Progenitor cell of endocrine pancreas (in vitro differentiated cells): ENCODE results near the gene MTCH1. TPM values are rescaled to one million over a fixed set of nuclear protein-coding genes. Genes with fewer than 3 reads are reported as not detected.

Experiments
- DNase-seq: peaks from one replicate; pipeline ENCODE4 v3.0.0; 2021; ENCODE audit warnings: low spot score; ENCODE audit not compliant: unreplicated experiment
- H3K27ac Mint-ChIP-seq: 2 replicates; pipeline ENCODE4 v1.8.0; 2021; ENCODE audit warnings: mild to moderate bottlenecking, moderate library complexity, mixed read lengths
- H3K27me3 Mint-ChIP-seq: 2 replicates; pipeline ENCODE4 v1.8.0; 2021; ENCODE audit warnings: mixed read lengths
- H3K36me3 Mint-ChIP-seq: 2 replicates; pipeline ENCODE4 v1.8.0; 2022; ENCODE audit warnings: mixed read lengths; ENCODE audit not compliant: insufficient read depth
- H3K4me1 Mint-ChIP-seq: 2 replicates; pipeline ENCODE4 v1.8.0; 2021; ENCODE audit warnings: low read depth, mixed read lengths
- H3K4me3 Mint-ChIP-seq: 2 replicates; pipeline ENCODE4 v1.8.0; 2021; ENCODE audit warnings: low read depth, mild to moderate bottlenecking, moderate library complexity, mixed read lengths
- H3K9me3 Mint-ChIP-seq: 2 replicates; pipeline ENCODE4 v1.8.0; 2021; ENCODE audit warnings: low read depth, mixed read lengths
- total RNA-seq: library from RNA; stranded (reverse); gene quantifications from 2 replicates; pipeline ENCODE4 v1.2.1, GENCODE V29; 2021
- TF ChIP-seq, protein P1 (sequence below): fragments of 200-600 bp; sonication (generic); IDR thresholded peaks from one replicate; pipeline ENCODE4 v1.5.0; 2021; ENCODE audit warnings: antibody characterized with exemption, mild to moderate bottlenecking; ENCODE audit not compliant: unreplicated experiment

The MTCH1 gene
- total RNA-seq, 1 donor from 2014 or later, result 145 TPM

GRCh38 chr6:36964349-36964748 is 21.6 kb downstream of the MTCH1 start:
- Mint-ChIP-seq H3K27ac (no peak overlapping the region), H3K27me3 (no peaks in the 10 kb centered on the region), H3K9me3 (no peaks in the 10 kb centered on the region), H3K4me1 (peaks cover 3% of the 10 kb centered on the region), H3K4me3 (no peak overlapping the region), H3K36me3 (peaks cover 11% of the 10 kb centered on the region)
- TF ChIP-seq, protein P1, sequence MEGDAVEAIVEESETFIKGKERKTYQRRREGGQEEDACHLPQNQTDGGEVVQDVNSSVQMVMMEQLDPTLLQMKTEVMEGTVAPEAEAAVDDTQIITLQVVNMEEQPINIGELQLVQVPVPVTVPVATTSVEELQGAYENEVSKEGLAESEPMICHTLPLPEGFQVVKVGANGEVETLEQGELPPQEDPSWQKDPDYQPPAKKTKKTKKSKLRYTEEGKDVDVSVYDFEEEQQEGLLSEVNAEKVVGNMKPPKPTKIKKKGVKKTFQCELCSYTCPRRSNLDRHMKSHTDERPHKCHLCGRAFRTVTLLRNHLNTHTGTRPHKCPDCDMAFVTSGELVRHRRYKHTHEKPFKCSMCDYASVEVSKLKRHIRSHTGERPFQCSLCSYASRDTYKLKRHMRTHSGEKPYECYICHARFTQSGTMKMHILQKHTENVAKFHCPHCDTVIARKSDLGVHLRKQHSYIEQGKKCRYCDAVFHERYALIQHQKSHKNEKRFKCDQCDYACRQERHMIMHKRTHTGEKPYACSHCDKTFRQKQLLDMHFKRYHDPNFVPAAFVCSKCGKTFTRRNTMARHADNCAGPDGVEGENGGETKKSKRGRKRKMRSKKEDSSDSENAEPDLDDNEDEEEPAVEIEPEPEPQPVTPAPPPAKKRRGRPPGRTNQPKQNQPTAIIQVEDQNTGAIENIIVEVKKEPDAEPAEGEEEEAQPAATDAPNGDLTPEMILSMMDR, result no peak
- no peak for DNase-seq

GRCh38 chr6:36963451-36964290 is 22.3 kb downstream of the MTCH1 start:
- Mint-ChIP-seq H3K9me3 (no peaks in the 10 kb centered on the region), H3K27ac (no peak overlapping the region), H3K4me1 (peaks cover 3% of the 10 kb centered on the region), H3K4me3 (no peak overlapping the region), H3K36me3 (peaks cover 10% of the 10 kb centered on the region), H3K27me3 (no peaks in the 10 kb centered on the region)
- TF ChIP-seq, protein P1, result no peak
- no peak for DNase-seq

DNA sequence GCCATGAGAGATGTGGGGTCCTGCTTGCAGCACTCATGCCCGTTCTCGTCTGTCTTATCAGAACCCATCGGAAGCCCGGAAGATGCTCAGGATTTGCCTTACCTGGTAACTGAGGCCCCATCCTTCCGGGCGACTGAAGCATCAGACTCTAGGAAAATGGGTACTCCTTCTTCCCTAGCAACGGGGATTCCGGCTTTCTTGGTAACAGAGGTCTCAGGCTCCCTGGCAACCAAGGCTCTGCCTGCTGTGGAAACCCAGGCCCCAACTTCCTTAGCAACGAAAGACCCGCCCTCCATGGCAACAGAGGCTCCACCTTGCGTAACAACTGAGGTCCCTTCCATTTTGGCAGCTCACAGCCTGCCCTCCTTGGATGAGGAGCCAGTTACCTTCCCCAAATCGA is 23.1 kb downstream of the MTCH1 start:
- TF ChIP-seq, protein P1, result no peak
- H3K27ac Mint-ChIP-seq, result peak overlapping the region; percentile 37

GRCh38 chr6:36961441-36962435 is 24.3 kb downstream of the MTCH1 start:
- Mint-ChIP-seq H3K9me3 (no peaks in the 10 kb centered on the region), H3K4me1 (peaks cover 3% of the 10 kb centered on the region), H3K27ac (no peak overlapping the region), H3K4me3 (no peak overlapping the region), H3K36me3 (peaks cover 3% of the 10 kb centered on the region), H3K27me3 (no peaks in the 10 kb centered on the region)
- TF ChIP-seq, protein P1, result no peak
- DNase-seq, result no peak

More for the DNA sequence above, 23.1 kb downstream of the MTCH1 start:
- peaks cover 3% of the 10 kb centered on the region for H3K36me3 Mint-ChIP-seq
- no peaks in the 10 kb centered on the region for H3K27me3 Mint-ChIP-seq
- H3K4me1 Mint-ChIP-seq, result peaks cover 3% of the 10 kb centered on the region
- H3K4me3 Mint-ChIP-seq, result no peak overlapping the region
- H3K9me3 Mint-ChIP-seq, result no peaks in the 10 kb centered on the region
- no peak for DNase-seq
